ENCODE results near the gene CAMK2A. TPM values are rescaled to one million over a fixed set of nuclear protein-coding genes. Genes with fewer than 3 reads are reported as not detected.

Gene CAMK2A
- total and polyA plus RNA-seq, 2 experiments from 2014 or later, result 0.43 TPM; not detected in 1

DNA sequence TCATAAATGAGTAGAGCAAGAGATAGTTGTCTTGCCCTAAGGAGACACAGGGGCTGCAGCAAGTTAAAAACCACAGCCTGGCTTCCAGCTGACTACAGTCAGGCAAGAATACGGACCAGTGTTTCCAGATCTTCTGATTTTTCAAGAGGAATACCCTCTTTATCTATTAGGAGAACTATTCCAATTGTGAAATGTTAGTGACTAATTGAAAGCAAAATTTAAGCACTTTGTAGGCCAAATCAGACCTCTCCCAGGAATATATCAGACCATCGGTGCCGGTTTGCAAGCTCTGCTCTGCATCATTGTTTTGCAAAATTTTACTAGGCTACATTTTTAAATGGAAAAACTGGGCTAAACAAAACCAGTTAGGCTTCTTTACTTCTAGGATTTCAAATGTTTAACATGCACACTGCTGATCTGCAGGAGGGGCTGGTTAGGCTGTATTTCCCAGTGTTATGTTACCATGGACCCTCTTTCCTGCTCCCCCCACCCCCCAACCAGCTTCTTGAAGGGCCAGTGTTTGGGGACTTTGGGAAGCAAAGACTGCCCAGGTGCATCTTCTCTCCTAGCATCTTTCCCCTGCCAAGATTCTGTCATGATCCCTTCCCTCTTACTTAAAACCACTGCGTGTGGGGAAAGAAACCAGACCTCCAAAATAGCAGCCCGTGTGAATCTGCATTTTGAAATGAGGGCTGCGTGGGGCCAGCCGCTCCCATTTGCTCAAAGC lies 14.2 kb upstream of the CAMK2A start:
- H3K36me3 ChIP-seq (ENCODE audit: low read depth), result no peaks in the 10 kb centered on the region
- 69 to 76% methylated on average over 7 of the region's 7 CpGs for WGBS, 2 experiments (ENCODE audit: low coverage in 1 of 2, low lambda C conversion rate in 2 of 2, missing lambda C conversion rate in 2 of 2)
- no peak overlapping the region for H3K27ac ChIP-seq
- TF ChIP-seq EZH2phosphoT487 (IDR thresholded peaks at IDR 0.05; ENCODE audit: insufficient read depth, low read depth), result no peak
- TF ChIP-seq EZH2 (IDR thresholded peaks at IDR 0.05; ENCODE audit: insufficient read depth, poor library complexity, severe bottlenecking), result no peak
- DNase-seq, result peak; percentile 38
- no peak overlapping the region for H3K9ac ChIP-seq
- H2AFZ ChIP-seq, result no peak overlapping the region
- in situ Hi-C loops (cut with MboI), result no loop called here
- H3K4me1 ChIP-seq (ENCODE audit: insufficient read depth), result peaks cover 28% of the 10 kb centered on the region
- H3K4me2 ChIP-seq (ENCODE audit: unreplicated experiment), result no peak overlapping the region
- no peaks in the 10 kb centered on the region for H3K27me3 ChIP-seq (replicated peaks; ENCODE audit: insufficient read depth)
- H3K9me2 ChIP-seq (ENCODE audit: insufficient read depth), result no peaks in the 10 kb centered on the region
- H3K4me3 ChIP-seq, result no peak overlapping the region
- H3K9me3 ChIP-seq (ENCODE audit: low read depth), result no peaks in the 10 kb centered on the region
- H3K79me2 ChIP-seq (ENCODE audit: insufficient read depth), result no peaks in the 10 kb centered on the region
- H4K20me1 ChIP-seq (ENCODE audit: insufficient read depth), result no peaks in the 10 kb centered on the region
- H3F3A ChIP-seq (ENCODE audit: insufficient read depth), result peaks cover 13% of the 10 kb centered on the region

DNA sequence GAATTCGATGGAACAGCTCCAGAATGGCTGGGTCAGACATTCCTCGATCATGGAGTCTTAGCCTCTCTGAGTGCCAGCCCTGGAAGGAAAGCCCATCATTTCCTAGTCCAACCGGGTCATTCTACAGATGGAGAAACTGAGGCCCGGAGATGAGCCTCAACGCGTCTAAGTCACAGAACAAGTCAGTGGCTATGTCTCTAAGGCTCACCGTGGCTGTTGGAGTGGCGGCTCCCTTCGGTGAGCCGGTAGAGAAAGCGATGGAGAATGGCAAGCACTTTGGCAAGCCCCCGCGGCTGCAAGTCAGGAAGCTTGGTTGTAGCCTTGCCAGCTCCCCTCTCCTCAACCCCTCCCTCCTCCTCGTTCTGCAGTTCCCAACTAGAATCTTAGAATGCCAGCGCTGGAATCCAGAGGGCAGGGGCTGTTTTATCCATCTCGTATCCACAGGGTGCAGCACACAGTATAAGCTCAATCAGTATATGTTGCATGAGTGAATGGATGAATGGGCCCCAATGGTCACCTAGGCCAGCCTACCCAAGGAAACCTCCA lies 13.6 kb upstream of the CAMK2A start:
- no peaks in the 10 kb centered on the region for H3K9me3 ChIP-seq (ENCODE audit: low read depth)
- DNase-seq, result no peak
- WGBS, 2 experiments (ENCODE audit: low coverage in 1 of 2, low lambda C conversion rate in 2 of 2, missing lambda C conversion rate in 2 of 2), result 44 to 45% methylated on average over 15 to 16 of the region's 16 CpGs
- no peak overlapping the region for H3K27ac ChIP-seq
- peaks cover 19% of the 10 kb centered on the region for H3F3A ChIP-seq (ENCODE audit: insufficient read depth)
- H3K4me1 ChIP-seq (ENCODE audit: insufficient read depth), result peaks cover 34% of the 10 kb centered on the region
- H3K9ac ChIP-seq, result peak overlapping the region; percentile 84; the same call in 1 of the 2 replicates
- no peaks in the 10 kb centered on the region for H3K9me2 ChIP-seq (ENCODE audit: insufficient read depth)
- H3K79me2 ChIP-seq (ENCODE audit: insufficient read depth), result no peaks in the 10 kb centered on the region
- peak overlapping the region; percentile 68 for H3K4me3 ChIP-seq
- no peaks in the 10 kb centered on the region for H3K36me3 ChIP-seq (ENCODE audit: low read depth)
- no peaks in the 10 kb centered on the region for H3K27me3 ChIP-seq (replicated peaks; ENCODE audit: insufficient read depth)
- H3K4me2 ChIP-seq (ENCODE audit: unreplicated experiment), result peak overlapping the region; percentile 86
- TF ChIP-seq EZH2phosphoT487 (IDR thresholded peaks at IDR 0.05; ENCODE audit: insufficient read depth, low read depth), result no peak
- TF ChIP-seq EZH2 (IDR thresholded peaks at IDR 0.05; ENCODE audit: insufficient read depth, poor library complexity, severe bottlenecking), result no peak
- H2AFZ ChIP-seq, result peak overlapping the region; percentile 92
- in situ Hi-C loops (cut with MboI), result no loop called here
- H4K20me1 ChIP-seq (ENCODE audit: insufficient read depth), result no peaks in the 10 kb centered on the region

DNA sequence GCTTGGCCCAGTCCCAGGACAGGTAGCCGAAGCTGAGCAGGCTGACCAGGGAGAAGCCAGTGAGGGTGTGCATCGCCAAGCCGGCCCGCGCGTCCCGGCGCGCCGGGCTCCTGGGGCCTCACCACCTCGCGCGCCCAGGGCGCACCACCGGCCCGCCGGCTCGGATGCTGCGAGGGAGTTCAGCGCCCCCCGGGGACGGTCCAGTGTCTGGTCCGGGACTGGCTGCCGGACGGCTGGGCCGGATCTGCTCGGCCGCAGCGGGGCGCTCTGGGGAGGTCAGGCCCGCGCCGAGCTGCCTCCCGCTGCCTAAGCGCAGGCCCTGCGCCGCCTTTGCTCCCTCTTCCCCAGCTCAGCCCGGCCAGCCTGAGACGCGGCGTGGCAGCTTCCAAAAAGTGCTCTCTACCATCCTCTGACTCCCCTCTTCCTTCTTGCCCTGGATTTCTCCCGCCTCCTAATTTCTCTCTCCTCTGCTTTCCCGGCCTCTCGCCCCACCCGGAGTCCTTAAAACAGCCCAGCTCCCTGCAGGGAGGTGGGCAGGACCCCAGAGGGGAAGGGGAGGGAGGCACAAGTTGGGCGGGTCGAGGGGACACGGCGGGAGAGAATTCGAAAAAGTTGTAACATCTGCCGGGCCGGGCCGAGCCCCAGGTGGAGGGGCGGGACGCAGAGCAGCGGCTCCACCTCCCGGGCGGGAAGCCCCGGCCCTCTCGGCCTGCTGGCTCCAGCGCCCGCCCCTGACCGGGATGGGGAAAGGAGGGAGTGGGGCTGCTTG lies 12.9 kb upstream of the CAMK2A start, which contains the start of gene ARSI:
TSS of gene ARSI (minus strand) at position 605 of the 769 bp plus-strand sequence. CDS start at position 73, 532 bp downstream.
- H3K4me3 ChIP-seq, result peak within 1 kb of the TSS; percentile 68
- DNase-seq, result peak; percentile 76
- H3F3A ChIP-seq (ENCODE audit: insufficient read depth), result peaks cover 19% of the 10 kb centered on the region
- WGBS, 2 experiments (ENCODE audit: low coverage in 1 of 2, low lambda C conversion rate in 2 of 2, missing lambda C conversion rate in 2 of 2), result 3 to 4% methylated on average over 37 to 39 of the region's 63 CpGs
- H3K36me3 ChIP-seq (ENCODE audit: low read depth), result no peaks in the 10 kb centered on the region
- no peaks in the 10 kb centered on the region for H3K9me3 ChIP-seq (ENCODE audit: low read depth)
- no peaks in the 10 kb centered on the region for H3K27me3 ChIP-seq (replicated peaks; ENCODE audit: insufficient read depth)
- H3K4me2 ChIP-seq (ENCODE audit: unreplicated experiment), result peak within 1 kb of the TSS; percentile 86
- peak within 1 kb of the TSS; percentile 92 for H2AFZ ChIP-seq
- no peaks in the 10 kb centered on the region for H4K20me1 ChIP-seq (ENCODE audit: insufficient read depth)
- no peaks in the 10 kb centered on the region for H3K9me2 ChIP-seq (ENCODE audit: insufficient read depth)
- no peak for TF ChIP-seq EZH2phosphoT487 (IDR thresholded peaks at IDR 0.05; ENCODE audit: insufficient read depth, low read depth)
- no peak for TF ChIP-seq EZH2 (IDR thresholded peaks at IDR 0.05; ENCODE audit: insufficient read depth, poor library complexity, severe bottlenecking)
- H3K79me2 ChIP-seq (ENCODE audit: insufficient read depth), result no peaks in the 10 kb centered on the region
- no peak within 1 kb of the TSS for H3K27ac ChIP-seq
- H3K4me1 ChIP-seq (ENCODE audit: insufficient read depth), result peaks cover 34% of the 10 kb centered on the region
- in situ Hi-C loops (cut with MboI), result no loop called here
- H3K9ac ChIP-seq, result peak within 1 kb of the TSS; percentile 84

DNA sequence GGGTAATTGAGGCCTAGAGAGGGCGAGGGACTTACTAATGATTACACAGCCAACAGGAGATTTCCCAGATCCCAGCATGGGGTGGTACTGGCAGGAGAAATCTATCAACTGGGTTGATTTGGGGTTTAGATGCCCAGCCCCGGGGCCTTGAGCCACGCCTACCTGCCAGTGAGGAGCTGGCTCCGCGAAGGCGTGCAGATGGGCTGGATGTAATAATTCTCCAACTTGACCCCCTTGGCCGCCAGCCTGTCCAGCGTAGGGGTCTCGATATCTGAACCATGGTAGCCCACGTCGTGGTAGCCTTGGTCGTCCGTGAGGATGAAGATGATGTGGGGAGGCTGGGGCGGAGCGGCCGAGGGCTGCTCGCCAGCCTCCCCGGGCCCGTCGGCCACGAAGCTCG lies 12.3 kb upstream of the CAMK2A start:
- no peaks in the 10 kb centered on the region for H3K9me3 ChIP-seq (ENCODE audit: low read depth)
- H3F3A ChIP-seq (ENCODE audit: insufficient read depth), result peaks cover 19% of the 10 kb centered on the region
- H3K36me3 ChIP-seq (ENCODE audit: low read depth), result no peaks in the 10 kb centered on the region
- H2AFZ ChIP-seq, result peak overlapping the region; percentile 92; the same call in 1 of the 2 replicates
- TF ChIP-seq EZH2 (IDR thresholded peaks at IDR 0.05; ENCODE audit: insufficient read depth, poor library complexity, severe bottlenecking), result no peak
- TF ChIP-seq EZH2phosphoT487 (IDR thresholded peaks at IDR 0.05; ENCODE audit: insufficient read depth, low read depth), result no peak
- H3K4me2 ChIP-seq (ENCODE audit: unreplicated experiment), result peak overlapping the region; percentile 86
- peak overlapping the region; percentile 84 for H3K9ac ChIP-seq
- H3K4me1 ChIP-seq (ENCODE audit: insufficient read depth), result peaks cover 34% of the 10 kb centered on the region
- no peaks in the 10 kb centered on the region for H3K9me2 ChIP-seq (ENCODE audit: insufficient read depth)
- in situ Hi-C loops (cut with MboI), result no loop called here
- no peaks in the 10 kb centered on the region for H4K20me1 ChIP-seq (ENCODE audit: insufficient read depth)
- no peak for DNase-seq
- WGBS, 2 experiments (ENCODE audit: low coverage in 1 of 2, low lambda C conversion rate in 2 of 2, missing lambda C conversion rate in 2 of 2), result 43 to 45% methylated on average over 21 to 22 of the region's 22 CpGs
- H3K27me3 ChIP-seq (replicated peaks; ENCODE audit: insufficient read depth), result no peaks in the 10 kb centered on the region
- no peak overlapping the region for H3K27ac ChIP-seq
- no peaks in the 10 kb centered on the region for H3K79me2 ChIP-seq (ENCODE audit: insufficient read depth)
- H3K4me3 ChIP-seq, result peak overlapping the region; percentile 68
